ENCODE measurements around the gene DNAJB8. TPM values are rescaled to one million over a fixed set of nuclear protein-coding genes. Genes with fewer than 3 reads are reported as not detected.

DNAJB8 gene
- total RNA-seq, 2 experiments from 2014 or later = not detected

DNA sequence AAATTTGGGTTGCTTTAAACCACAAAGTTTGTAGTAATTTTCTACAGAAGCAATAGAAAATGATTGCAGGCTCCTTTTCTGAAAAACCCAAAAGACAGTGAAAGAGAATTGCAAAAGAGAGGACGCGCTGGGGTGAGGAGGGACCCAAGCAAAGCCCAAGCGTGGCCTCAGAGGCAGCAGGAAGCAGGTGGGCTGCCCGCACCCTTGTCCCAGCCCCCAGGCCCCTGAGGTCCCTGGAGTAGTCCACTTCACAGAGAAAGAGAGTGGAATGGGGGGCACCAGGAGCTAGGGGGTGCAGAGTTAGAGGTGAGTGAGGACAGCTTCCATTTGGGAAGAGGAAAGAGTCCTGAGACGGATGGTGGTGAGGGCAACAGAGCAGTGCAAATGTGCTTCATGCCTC is 11.6 kb downstream of the DNAJB8 start:
- ChIA-PET POLR2A (no interaction called here), CTCF (ENCODE audit: unreplicated experiment) (no interaction called here)
- Histone ChIP-seq H3K9me3 (ENCODE audit: low read length) (no peaks in the 10 kb centered on the region), H3K4me1 (ENCODE audit: insufficient read depth, low read length, poor library complexity, severe bottlenecking) (no peaks in the 10 kb centered on the region), H4K20me1 (ENCODE audit: insufficient read depth, low read length) (no peaks in the 10 kb centered on the region), H2AFZ (ENCODE audit: low read length) (no peak overlapping the region), H3K36me3 (ENCODE audit: insufficient read depth, low read length) (no peaks in the 10 kb centered on the region), H3K9me2 (ENCODE audit: insufficient read depth, low read length) (no peaks in the 10 kb centered on the region), H3K27ac (ENCODE audit: low read depth, low read length, poor library complexity, severe bottlenecking) (no peak overlapping the region), H3K79me2 (ENCODE audit: insufficient read depth, low read depth, low read length) (no peaks in the 10 kb centered on the region), H3K4me2 (ENCODE audit: low read length) (no peak overlapping the region), H3K4me3 (ENCODE audit: low read depth, low read length, poor library complexity, severe bottlenecking) (no peak overlapping the region)
- TF ChIP-seq CTCF (conservative IDR thresholded peaks at IDR 0.05; ENCODE audit: low read length) (no peak), EZH2phosphoT487 (IDR thresholded peaks at IDR 0.05; ENCODE audit: borderline replicate concordance, low read depth, low read length) (no peak)
- BruUV-seq (replicated peaks) = no TSS peak
- no peak for DNase-seq (ENCODE audit: low spot score)
- intact Hi-C loops (cut with micrococcal nuclease; ENCODE audit: unreplicated experiment) = no loop called here

DNA sequence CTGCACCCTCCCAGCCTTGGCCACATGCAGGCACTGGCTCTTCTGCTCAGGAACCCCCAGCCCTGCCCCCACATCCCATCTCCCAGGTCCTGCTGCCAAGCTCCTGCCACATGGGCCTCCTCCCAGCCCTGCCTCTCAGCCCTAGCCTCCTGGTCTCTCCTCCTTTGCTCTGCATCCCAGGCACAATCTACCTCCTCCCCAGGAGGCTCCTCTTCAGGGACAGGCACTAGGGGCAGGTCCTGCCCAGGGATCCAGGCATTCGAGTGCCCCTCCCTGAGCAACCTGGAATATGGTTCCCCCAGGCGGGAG is 12.4 kb downstream of the DNAJB8 start:
- no peak overlapping the region for H3K4me3 ChIP-seq (ENCODE audit: low read depth, low read length, poor library complexity, severe bottlenecking)
- ChIA-PET POLR2A (no interaction called here), CTCF (ENCODE audit: unreplicated experiment) (no interaction called here)
- TF ChIP-seq EZH2phosphoT487 (IDR thresholded peaks at IDR 0.05; ENCODE audit: borderline replicate concordance, low read depth, low read length) (no peak), CTCF (conservative IDR thresholded peaks at IDR 0.05; ENCODE audit: low read length) (no peak)
- BruUV-seq (replicated peaks) = no TSS peak
- no peaks in the 10 kb centered on the region for H3K4me1 ChIP-seq (ENCODE audit: insufficient read depth, low read length, poor library complexity, severe bottlenecking)
- DNase-seq (ENCODE audit: low spot score) = no peak
- intact Hi-C loops (cut with micrococcal nuclease; ENCODE audit: unreplicated experiment) = no loop called here
- no peak overlapping the region for H2AFZ ChIP-seq (ENCODE audit: low read length)
- H4K20me1 ChIP-seq (ENCODE audit: insufficient read depth, low read length) = no peaks in the 10 kb centered on the region
- no peaks in the 10 kb centered on the region for H3K9me2 ChIP-seq (ENCODE audit: insufficient read depth, low read length)
- H3K27ac ChIP-seq (ENCODE audit: low read depth, low read length, poor library complexity, severe bottlenecking) = no peak overlapping the region
- H3K9me3 ChIP-seq (ENCODE audit: low read length) = no peaks in the 10 kb centered on the region
- H3K36me3 ChIP-seq (ENCODE audit: insufficient read depth, low read length) = no peaks in the 10 kb centered on the region
- no peaks in the 10 kb centered on the region for H3K79me2 ChIP-seq (ENCODE audit: insufficient read depth, low read depth, low read length)
- no peak overlapping the region for H3K4me2 ChIP-seq (ENCODE audit: low read length)

- no peak overlapping the region for H3K4me3 ChIP-seq (ENCODE audit: low read depth, low read length, poor library complexity, severe bottlenecking)
- no peak overlapping the region for H3K4me2 ChIP-seq (ENCODE audit: low read length)
- ChIA-PET CTCF (ENCODE audit: unreplicated experiment) (no interaction called here), POLR2A (no interaction called here)
- no peak for TF ChIP-seq CTCF (conservative IDR thresholded peaks at IDR 0.05; ENCODE audit: low read length)
- no peak for TF ChIP-seq EZH2phosphoT487 (IDR thresholded peaks at IDR 0.05; ENCODE audit: borderline replicate concordance, low read depth, low read length)
- H3K36me3 ChIP-seq (ENCODE audit: insufficient read depth, low read length) = no peaks in the 10 kb centered on the region
- no peak overlapping the region for H2AFZ ChIP-seq (ENCODE audit: low read length)
- H3K9me2 ChIP-seq (ENCODE audit: insufficient read depth, low read length) = no peaks in the 10 kb centered on the region
- no peaks in the 10 kb centered on the region for H3K79me2 ChIP-seq (ENCODE audit: insufficient read depth, low read depth, low read length)
- intact Hi-C loops (cut with micrococcal nuclease; ENCODE audit: unreplicated experiment) = no loop called here
- no TSS peak for BruUV-seq (replicated peaks)
- H3K27ac ChIP-seq (ENCODE audit: low read depth, low read length, poor library complexity, severe bottlenecking) = no peak overlapping the region
- peaks cover 2% of the 10 kb centered on the region for H3K4me1 ChIP-seq (ENCODE audit: insufficient read depth, low read length, poor library complexity, severe bottlenecking)
- no peak for DNase-seq (ENCODE audit: low spot score)
- no peaks in the 10 kb centered on the region for H3K9me3 ChIP-seq (ENCODE audit: low read length)
- H4K20me1 ChIP-seq (ENCODE audit: insufficient read depth, low read length) = no peaks in the 10 kb centered on the region
Observed at GRCh38 chr3:128453501-128454309, 13.0 kb downstream of the DNAJB8 start.
